ENCODE measurements around the gene ARL17A. TPM values are rescaled to one million over a fixed set of nuclear protein-coding genes. Genes with fewer than 3 reads are reported as not detected.
"Not testable (repeated sequence)": the region's sequence is repeated elsewhere in the genome, so short reads cannot be mapped to it uniquely, and the experiment has no call there.

The ARL17A gene
- total RNA-seq, 5 donors from 2014 or later (not counting 1 experiment from before 2014, with no cell fraction given), result 15.9 to 63.3 (median 39.6) TPM

DNA sequence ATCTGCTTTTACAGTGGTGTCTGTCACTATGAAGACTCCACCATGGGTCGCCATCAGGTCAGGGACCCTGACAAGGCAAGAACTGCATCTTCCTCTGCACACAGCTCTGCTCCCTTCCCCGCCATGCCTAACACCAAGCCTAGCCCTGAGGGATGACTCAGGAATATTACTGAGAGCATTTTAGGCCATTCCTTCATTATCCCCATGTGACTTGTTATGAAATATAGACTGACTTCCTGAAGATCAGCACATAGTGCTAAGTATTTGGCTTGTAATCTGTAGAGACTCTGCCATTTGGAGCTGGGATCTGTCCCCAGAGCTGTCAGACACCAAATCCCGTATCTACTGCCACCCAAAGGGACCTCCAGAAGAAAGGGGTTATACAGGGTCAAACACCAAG, 19.4 kb downstream of the ARL17A start:
- CTCF ChIA-PET; DNase-seq; H3K4me3 Mint-ChIP-seq; H3K4me1 Mint-ChIP-seq; H3K4me3 ChIP-seq (ENCODE audit: control insufficient read depth in 1 of 2, extremely low read depth in 1 of 2, low read length in 1 of 2); H3K36me3 ChIP-seq (ENCODE audit: control insufficient read depth in 2 of 2, extremely low read depth in 1 of 2, insufficient read depth in 1 of 2, low read length in 1 of 2); H3K9me3 ChIP-seq; H3K27ac ChIP-seq (ENCODE audit: low read length); H3K27ac Mint-ChIP-seq; H3K4me1 ChIP-seq (ENCODE audit: control insufficient read depth in 1 of 2, extremely low read depth in 1 of 2, insufficient read depth in 2 of 2, low read length in 2 of 2); H3K27me3 Mint-ChIP-seq; H3K27me3 ChIP-seq (replicated peaks in 1 of 2; ENCODE audit: control insufficient read depth in 2 of 2, extremely low read depth in 1 of 2, insufficient read depth in 2 of 2, low read length in 1 of 2); ATAC-seq (replicated peaks in 1 of 4); H3K9me3 Mint-ChIP-seq; POLR2A ChIA-PET; H3K36me3 Mint-ChIP-seq: not testable (repeated sequence)
- no CpG with 5 or more reads among the region's 3 CpGs for WGBS (ENCODE audit: insufficient coverage)

DNA sequence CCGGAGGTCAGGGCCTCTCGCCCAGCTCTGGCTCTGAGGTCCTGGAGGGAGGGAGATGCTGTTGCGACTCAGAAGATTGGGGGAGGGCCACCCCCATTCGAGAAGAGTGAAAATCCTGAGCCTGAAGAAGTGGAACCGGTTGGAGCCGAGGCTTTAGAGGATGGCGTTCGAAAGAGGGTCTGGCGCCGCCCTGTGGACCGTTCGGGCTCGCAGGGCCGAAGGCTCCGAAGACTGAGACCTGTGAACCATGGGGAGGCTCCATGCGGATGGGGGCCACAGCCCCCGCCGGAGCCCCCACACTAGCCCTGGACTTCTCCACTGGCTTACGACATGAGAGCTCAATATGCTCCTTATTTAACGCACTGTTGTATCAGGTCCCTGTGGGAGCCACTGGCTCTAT, 20.3 kb downstream of the ARL17A start:
- POLR2A ChIA-PET; H3K27ac ChIP-seq (ENCODE audit: low read length); H3K36me3 Mint-ChIP-seq; H3K36me3 ChIP-seq (ENCODE audit: control insufficient read depth in 2 of 2, extremely low read depth in 1 of 2, insufficient read depth in 1 of 2, low read length in 1 of 2); H3K4me3 ChIP-seq (ENCODE audit: control insufficient read depth in 1 of 2, extremely low read depth in 1 of 2, low read length in 1 of 2); H3K9me3 ChIP-seq; H3K4me3 Mint-ChIP-seq; H3K4me1 Mint-ChIP-seq; DNase-seq; H3K27me3 Mint-ChIP-seq; H3K9me3 Mint-ChIP-seq; H3K27ac Mint-ChIP-seq; CTCF ChIA-PET; H3K4me1 ChIP-seq (ENCODE audit: control insufficient read depth in 1 of 2, extremely low read depth in 1 of 2, insufficient read depth in 2 of 2, low read length in 2 of 2); H3K27me3 ChIP-seq (replicated peaks in 1 of 2; ENCODE audit: control insufficient read depth in 2 of 2, extremely low read depth in 1 of 2, insufficient read depth in 2 of 2, low read length in 1 of 2): not testable (repeated sequence)
- WGBS (ENCODE audit: insufficient coverage), result no CpG with 5 or more reads among the region's 20 CpGs
- peak in 1 of 4 experiments; percentile 56 for ATAC-seq (replicated peaks in 1 of 4)

DNA sequence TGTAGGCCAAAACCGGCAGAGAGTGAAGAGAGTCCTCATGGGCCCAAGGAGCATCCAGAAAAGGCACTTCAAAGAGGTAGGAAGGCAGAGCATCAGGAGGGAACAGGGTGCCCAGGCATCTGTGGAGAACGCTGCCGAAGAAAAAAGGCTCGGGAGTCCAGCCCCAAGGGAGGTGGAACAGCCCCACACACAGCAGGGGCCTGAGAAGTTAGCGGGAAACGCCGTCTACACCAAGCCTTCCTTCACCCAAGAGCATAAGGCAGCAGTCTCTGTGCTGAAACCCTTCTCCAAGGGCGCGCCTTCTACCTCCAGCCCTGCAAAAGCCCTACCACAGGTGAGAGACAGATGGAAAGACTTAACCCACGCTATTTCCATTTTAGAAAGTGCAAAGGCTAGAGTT, 30.9 kb downstream of the ARL17A start:
- ATAC-seq (replicated peaks in 1 of 4); H3K4me3 Mint-ChIP-seq; CTCF ChIA-PET; H3K9me3 Mint-ChIP-seq; H3K27me3 ChIP-seq (replicated peaks in 1 of 2; ENCODE audit: control insufficient read depth in 2 of 2, extremely low read depth in 1 of 2, insufficient read depth in 2 of 2, low read length in 1 of 2); H3K4me1 ChIP-seq (ENCODE audit: control insufficient read depth in 1 of 2, extremely low read depth in 1 of 2, insufficient read depth in 2 of 2, low read length in 2 of 2); H3K27ac ChIP-seq (ENCODE audit: low read length); H3K4me1 Mint-ChIP-seq; H3K27me3 Mint-ChIP-seq; DNase-seq; H3K36me3 Mint-ChIP-seq; H3K27ac Mint-ChIP-seq; H3K4me3 ChIP-seq (ENCODE audit: control insufficient read depth in 1 of 2, extremely low read depth in 1 of 2, low read length in 1 of 2); H3K36me3 ChIP-seq (ENCODE audit: control insufficient read depth in 2 of 2, extremely low read depth in 1 of 2, insufficient read depth in 1 of 2, low read length in 1 of 2); POLR2A ChIA-PET; H3K9me3 ChIP-seq: not testable (repeated sequence)
- 86% methylated on average over 6 of the region's 10 CpGs for WGBS (ENCODE audit: insufficient coverage)

DNA sequence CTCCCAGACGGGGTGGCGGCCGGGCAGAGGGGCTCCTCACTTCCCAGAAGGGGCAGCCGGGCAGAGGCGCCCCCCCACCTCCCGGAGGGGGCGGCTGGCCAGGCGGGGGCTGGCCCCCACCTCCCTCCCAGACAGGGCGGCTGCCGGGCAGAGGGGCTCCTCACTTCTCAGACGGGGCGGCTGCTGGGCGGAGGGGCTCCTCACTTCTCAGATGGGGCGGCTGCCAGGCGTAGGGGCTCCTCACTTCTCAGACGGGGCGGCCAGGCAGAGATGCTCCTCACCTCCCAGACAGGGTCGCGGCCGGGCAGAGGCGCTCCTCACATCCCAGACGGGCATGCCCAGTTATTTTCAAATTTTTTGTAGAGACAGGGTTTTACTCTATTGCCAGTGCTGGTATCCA, 44.8 kb downstream of the ARL17A start:
- H3K27me3 ChIP-seq (replicated peaks in 1 of 2; ENCODE audit: control insufficient read depth in 2 of 2, extremely low read depth in 1 of 2, insufficient read depth in 2 of 2, low read length in 1 of 2); H3K4me3 ChIP-seq (ENCODE audit: control insufficient read depth in 1 of 2, extremely low read depth in 1 of 2, low read length in 1 of 2); H3K9me3 Mint-ChIP-seq; CTCF ChIA-PET; POLR2A ChIA-PET; H3K27ac ChIP-seq (ENCODE audit: low read length); H3K9me3 ChIP-seq; H3K36me3 Mint-ChIP-seq; H3K27ac Mint-ChIP-seq; H3K4me1 ChIP-seq (ENCODE audit: control insufficient read depth in 1 of 2, extremely low read depth in 1 of 2, insufficient read depth in 2 of 2, low read length in 2 of 2); H3K36me3 ChIP-seq (ENCODE audit: control insufficient read depth in 2 of 2, extremely low read depth in 1 of 2, insufficient read depth in 1 of 2, low read length in 1 of 2); DNase-seq; ATAC-seq (replicated peaks in 1 of 4); H3K4me3 Mint-ChIP-seq; H3K4me1 Mint-ChIP-seq; H3K27me3 Mint-ChIP-seq: not testable (repeated sequence)
- WGBS (ENCODE audit: insufficient coverage), result 100% methylated on average over 2 of the region's 22 CpGs

DNA sequence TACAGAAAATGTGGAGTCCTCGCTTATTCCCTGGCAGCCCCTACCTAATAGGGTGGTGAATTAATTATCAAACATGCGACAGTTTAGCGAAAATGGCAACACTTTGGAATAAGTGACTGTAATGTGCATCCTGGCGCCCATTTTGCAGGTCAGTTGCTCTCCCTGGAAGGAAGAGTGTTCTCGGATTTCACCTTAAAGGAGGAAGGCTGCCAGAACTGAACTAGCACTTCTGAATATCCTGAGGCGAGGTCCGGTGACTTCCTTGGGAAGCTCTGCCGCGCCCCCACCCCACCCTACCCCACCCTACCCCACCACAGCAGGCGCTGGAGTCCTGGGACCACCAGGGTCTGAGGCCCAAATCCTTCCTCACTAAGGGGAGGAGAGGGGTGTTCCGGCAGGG, 67.3 kb downstream of the ARL17A start, which contains the start of gene LRRC37A2:
TSS of gene LRRC37A2 (plus strand) at position 301 of the 400 bp plus-strand sequence. CDS start 245 bp downstream, outside the sequence.
- WGBS (ENCODE audit: insufficient coverage), result no CpG with 5 or more reads among the region's 11 CpGs
- H3K4me1 ChIP-seq (ENCODE audit: control insufficient read depth in 1 of 2, extremely low read depth in 1 of 2, insufficient read depth in 2 of 2, low read length in 2 of 2); H3K27me3 ChIP-seq (replicated peaks in 1 of 2; ENCODE audit: control insufficient read depth in 2 of 2, extremely low read depth in 1 of 2, insufficient read depth in 2 of 2, low read length in 1 of 2); H3K36me3 Mint-ChIP-seq; CTCF ChIA-PET; H3K27ac ChIP-seq (ENCODE audit: low read length); H3K4me3 ChIP-seq (ENCODE audit: control insufficient read depth in 1 of 2, extremely low read depth in 1 of 2, low read length in 1 of 2); H3K27ac Mint-ChIP-seq; POLR2A ChIA-PET; ATAC-seq (replicated peaks in 1 of 4); H3K27me3 Mint-ChIP-seq; H3K36me3 ChIP-seq (ENCODE audit: control insufficient read depth in 2 of 2, extremely low read depth in 1 of 2, insufficient read depth in 1 of 2, low read length in 1 of 2); H3K4me3 Mint-ChIP-seq; DNase-seq; H3K9me3 ChIP-seq; H3K4me1 Mint-ChIP-seq; H3K9me3 Mint-ChIP-seq: not testable (repeated sequence)

DNA sequence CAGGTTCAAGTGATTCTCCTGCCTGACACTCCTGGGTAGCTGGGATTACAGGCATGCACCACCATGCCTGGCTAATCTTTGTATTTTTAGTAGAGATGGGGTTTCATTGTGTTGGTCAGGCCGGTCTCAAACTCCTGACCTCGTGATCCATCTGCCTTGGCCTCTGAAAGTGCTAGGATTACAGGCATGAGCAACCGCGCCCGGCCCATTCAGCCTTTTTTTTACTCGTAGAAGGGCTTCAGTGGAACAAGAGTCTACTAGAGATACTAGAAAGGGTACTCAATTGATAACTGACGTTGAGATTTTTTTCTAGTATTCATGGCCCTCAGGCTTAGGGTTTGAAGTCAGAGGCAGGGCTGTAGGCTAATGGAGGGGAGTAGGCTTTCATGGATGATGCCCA, 73.6 kb downstream of the ARL17A start:
- H3K4me3 ChIP-seq (ENCODE audit: control insufficient read depth in 1 of 2, extremely low read depth in 1 of 2, low read length in 1 of 2); H3K4me1 Mint-ChIP-seq; ATAC-seq (replicated peaks in 1 of 4); H3K27ac Mint-ChIP-seq; H3K27me3 Mint-ChIP-seq; CTCF ChIA-PET; H3K36me3 Mint-ChIP-seq; H3K9me3 ChIP-seq; H3K27ac ChIP-seq (ENCODE audit: low read length); H3K27me3 ChIP-seq (replicated peaks in 1 of 2; ENCODE audit: control insufficient read depth in 2 of 2, extremely low read depth in 1 of 2, insufficient read depth in 2 of 2, low read length in 1 of 2); H3K36me3 ChIP-seq (ENCODE audit: control insufficient read depth in 2 of 2, extremely low read depth in 1 of 2, insufficient read depth in 1 of 2, low read length in 1 of 2); H3K4me1 ChIP-seq (ENCODE audit: control insufficient read depth in 1 of 2, extremely low read depth in 1 of 2, insufficient read depth in 2 of 2, low read length in 2 of 2); H3K9me3 Mint-ChIP-seq; DNase-seq; H3K4me3 Mint-ChIP-seq; POLR2A ChIA-PET: not testable (repeated sequence)
- no CpG with 5 or more reads among the region's 7 CpGs for WGBS (ENCODE audit: insufficient coverage)

DNA sequence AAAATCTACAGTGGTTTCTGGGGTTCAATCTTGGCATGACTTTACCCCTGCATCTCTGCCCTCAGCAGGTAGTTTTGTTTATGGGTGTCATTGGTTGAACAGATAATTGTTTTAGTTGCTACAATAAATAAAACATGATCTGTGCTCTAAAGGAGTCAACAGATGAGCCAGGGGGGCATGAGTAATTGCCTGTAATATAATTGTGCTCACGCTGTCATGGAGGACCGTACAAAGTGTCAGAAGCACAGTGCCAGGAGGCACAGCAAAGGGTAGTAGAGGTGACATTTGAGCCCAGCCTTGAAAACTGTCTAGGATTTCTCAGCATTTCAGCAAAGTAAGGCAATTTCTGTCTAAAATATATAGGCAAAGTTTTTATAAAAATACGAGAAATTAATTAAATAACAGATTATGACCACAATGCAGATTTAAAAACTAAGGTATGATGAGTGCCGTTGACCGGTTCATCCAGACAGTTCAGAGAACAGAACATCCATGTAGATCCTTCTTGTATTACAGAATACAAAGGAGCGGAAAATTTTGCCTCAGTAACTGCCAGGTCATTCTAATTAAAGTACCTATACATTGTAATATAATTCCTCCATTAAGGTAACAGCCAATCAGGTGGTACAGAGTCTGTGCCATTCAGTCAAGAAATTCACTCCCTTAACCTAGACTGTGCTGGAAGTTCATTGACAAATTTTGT, 79.9 kb downstream of the ARL17A start:
- H3K9me3 Mint-ChIP-seq; H3K36me3 ChIP-seq (ENCODE audit: control insufficient read depth in 2 of 2, extremely low read depth in 1 of 2, insufficient read depth in 1 of 2, low read length in 1 of 2); H3K27ac ChIP-seq (ENCODE audit: low read length); POLR2A ChIA-PET; CTCF ChIA-PET; H3K27me3 ChIP-seq (replicated peaks in 1 of 2; ENCODE audit: control insufficient read depth in 2 of 2, extremely low read depth in 1 of 2, insufficient read depth in 2 of 2, low read length in 1 of 2); H3K9me3 ChIP-seq; DNase-seq; H3K4me3 ChIP-seq (ENCODE audit: control insufficient read depth in 1 of 2, extremely low read depth in 1 of 2, low read length in 1 of 2); H3K27ac Mint-ChIP-seq; H3K27me3 Mint-ChIP-seq; H3K4me1 ChIP-seq (ENCODE audit: control insufficient read depth in 1 of 2, extremely low read depth in 1 of 2, insufficient read depth in 2 of 2, low read length in 2 of 2); ATAC-seq (replicated peaks in 1 of 4); H3K36me3 Mint-ChIP-seq; H3K4me3 Mint-ChIP-seq; H3K4me1 Mint-ChIP-seq: not testable (repeated sequence)
- WGBS (ENCODE audit: insufficient coverage), result no CpG with 5 or more reads among the region's 6 CpGs

All from T-cell (primary cell).